Activated B cell treated with CpG ODN at 0.5 μM for 24 hours (primary cell): ENCODE measurements around the gene ADNP. TPM values are rescaled to one million over a fixed set of nuclear protein-coding genes. Genes with fewer than 3 reads are reported as not detected.
"Not testable (repeated sequence)": the region's sequence is repeated elsewhere in the genome, so short reads cannot be mapped to it uniquely, and the experiment has no call there.

Experiments
- ATAC-seq: fragments of 200-7000 bp; cut with Tn5 transposase; one replicate; pipeline ENCODE4 v1.10.0; 2021; ENCODE audit warnings: low read depth, mild to moderate bottlenecking, moderate library complexity
- CTCF ChIA-PET: fragments of 350-600 bp; sonication (Branson Sonifier 250); formaldehyde crosslinking; loops from one replicate; lab custom pipeline; 2021; ENCODE audit warnings: antibody characterized with exemption; lab: Charles Lee
- POLR2A ChIA-PET: fragments of 350-600 bp; sonication (Branson Sonifier 250); formaldehyde crosslinking; loops from one replicate; lab custom pipeline; 2021; ENCODE audit warnings: antibody characterized with exemption; lab: Charles Lee
- DNase-seq: peaks from one replicate; pipeline ENCODE4 v3.0.0; 2022
- H3K27ac Mint-ChIP-seq: one replicate; pipeline ENCODE4 v1.8.0; 2020; ENCODE audit warnings: mixed read lengths
- H3K27me3 Mint-ChIP-seq: one replicate; pipeline ENCODE4 v1.8.0; 2021; ENCODE audit warnings: mixed read lengths
- H3K36me3 Mint-ChIP-seq: one replicate; pipeline ENCODE4 v1.8.0; 2021; ENCODE audit warnings: low read depth, mixed read lengths
- H3K4me1 Mint-ChIP-seq: one replicate; pipeline ENCODE4 v1.8.0; 2021; ENCODE audit warnings: mixed read lengths
- H3K4me3 Mint-ChIP-seq: one replicate; pipeline ENCODE4 v1.8.0; 2020; ENCODE audit warnings: mild to moderate bottlenecking, mixed read lengths
- H3K9me3 Mint-ChIP-seq: one replicate; pipeline ENCODE4 v1.8.0; 2020; ENCODE audit warnings: mixed read lengths
- CTCF ChIP-seq: fragments of 200-600 bp; IDR thresholded peaks from one replicate; pipeline ENCODE4 v1.8.0; 2022; ENCODE audit warnings: antibody characterized with exemption, mild to moderate bottlenecking
- intact Hi-C: fragments of 100-400 bp; cut with micrococcal nuclease; formaldehyde crosslinking; loops from one replicate; pipeline ENCODE4 v1.15.1; 2024
- total RNA-seq: library from RNA; stranded (reverse); gene quantifications from 2 replicates; pipeline ENCODE4 v1.2.3, GENCODE V29; 2022

ADNP gene
- total RNA-seq, 1 donor from 2014 or later = 99.3 TPM

GRCh38 chr20:50887576-50887975 lies 43.7 kb downstream of the ADNP start:
- Mint-ChIP-seq H3K27me3 (no peaks in the 10 kb centered on the region), H3K27ac (peak overlapping the region; percentile 19), H3K9me3 (no peaks in the 10 kb centered on the region), H3K36me3 (peaks cover 67% of the 10 kb centered on the region), H3K4me1 (peaks cover 8% of the 10 kb centered on the region), H3K4me3 (no peak overlapping the region)
- intact Hi-C loops = no loop called here
- DNase-seq (no peak), ATAC-seq (no peak)
- TF ChIP-seq CTCF = no peak
- CTCF ChIA-PET = no interaction called here
- POLR2A ChIA-PET = interaction anchor here (0.5 to 0.6 kb wide), 2 partner anchors 86 to 93 kb away, joined by 3 to 14 read pairs; no protein-coding TSS in a partner anchor

- H3K36me3 Mint-ChIP-seq = peaks cover 63% of the 10 kb centered on the region
- H3K4me3 Mint-ChIP-seq = no peak overlapping the region
- peak; percentile 5 for ATAC-seq
- DNase-seq = no peak
- TF ChIP-seq CTCF = no peak
- ChIA-PET POLR2A (interaction anchor here (1.2 kb wide), 1 partner anchor 96 kb away, joined by 5 read pairs; no protein-coding TSS in a partner anchor), CTCF (no interaction called here)
- peaks cover 2% of the 10 kb centered on the region for H3K4me1 Mint-ChIP-seq
- intact Hi-C loops = no loop called here
- no peak overlapping the region for H3K27ac Mint-ChIP-seq
- no peaks in the 10 kb centered on the region for H3K9me3 Mint-ChIP-seq
- H3K27me3 Mint-ChIP-seq = no peaks in the 10 kb centered on the region
These were observed 45.0 kb downstream of the ADNP start for GRCh38 chr20:50886184-50886790.

DNA sequence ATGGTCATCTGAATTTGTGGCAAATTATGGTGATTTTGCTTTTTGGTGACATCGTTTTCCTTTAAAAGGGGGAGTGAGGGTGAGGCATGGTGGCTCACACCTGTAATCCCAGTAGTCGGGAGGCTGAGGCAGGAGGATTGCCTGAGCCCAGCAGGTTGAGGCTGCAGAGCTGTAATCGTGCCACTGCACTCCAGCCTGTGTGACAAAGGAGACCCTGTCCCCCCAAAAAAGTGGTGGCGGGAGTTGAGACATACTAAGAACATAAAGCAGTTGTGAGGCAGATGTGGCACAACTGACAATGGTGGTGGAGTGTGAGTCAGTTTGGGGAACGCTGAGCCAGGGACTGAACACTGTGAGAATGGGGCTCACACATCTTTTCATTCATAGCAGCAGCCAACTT lies 45.5 kb downstream of the ADNP start:
- CTCF ChIA-PET = no interaction called here
- peaks cover 63% of the 10 kb centered on the region for H3K36me3 Mint-ChIP-seq
- H3K27me3 Mint-ChIP-seq = no peaks in the 10 kb centered on the region
- H3K27ac Mint-ChIP-seq = peak overlapping the region; percentile 37
- peaks cover 2% of the 10 kb centered on the region for H3K4me1 Mint-ChIP-seq
- no peaks in the 10 kb centered on the region for H3K9me3 Mint-ChIP-seq
- no peak for DNase-seq
- H3K4me3 Mint-ChIP-seq = no peak overlapping the region
- POLR2A ChIA-PET = interaction anchor here (1.2 kb wide), 1 partner anchor 95 kb away, joined by 5 read pairs; no protein-coding TSS in a partner anchor
- intact Hi-C loops = no loop called here
- no peak for ATAC-seq
- TF ChIP-seq CTCF = no peak

GRCh38 chr20:50885068-50885467 lies 46.2 kb downstream of the ADNP start:
- TF ChIP-seq CTCF = no peak
- intact Hi-C loops = no loop called here
- H3K4me3 Mint-ChIP-seq = no peak overlapping the region
- CTCF ChIA-PET = interaction anchor here (1.0 kb wide), 1 partner anchor 44 kb away, joined by 3 read pairs; no protein-coding TSS in a partner anchor
- ATAC-seq (no peak), DNase-seq (no peak)
- no peaks in the 10 kb centered on the region for H3K27me3 Mint-ChIP-seq
- POLR2A ChIA-PET = interaction anchor here (0.8 to 0.9 kb wide), 2 partner anchors 46 to 66 kb away, joined by 3 to 5 read pairs; partner anchors contain the start of gene ADNP
- peaks cover 63% of the 10 kb centered on the region for H3K36me3 Mint-ChIP-seq
- no peaks in the 10 kb centered on the region for H3K9me3 Mint-ChIP-seq
- H3K27ac Mint-ChIP-seq = peak overlapping the region; percentile 70
- H3K4me1 Mint-ChIP-seq = peaks cover 2% of the 10 kb centered on the region

DNA sequence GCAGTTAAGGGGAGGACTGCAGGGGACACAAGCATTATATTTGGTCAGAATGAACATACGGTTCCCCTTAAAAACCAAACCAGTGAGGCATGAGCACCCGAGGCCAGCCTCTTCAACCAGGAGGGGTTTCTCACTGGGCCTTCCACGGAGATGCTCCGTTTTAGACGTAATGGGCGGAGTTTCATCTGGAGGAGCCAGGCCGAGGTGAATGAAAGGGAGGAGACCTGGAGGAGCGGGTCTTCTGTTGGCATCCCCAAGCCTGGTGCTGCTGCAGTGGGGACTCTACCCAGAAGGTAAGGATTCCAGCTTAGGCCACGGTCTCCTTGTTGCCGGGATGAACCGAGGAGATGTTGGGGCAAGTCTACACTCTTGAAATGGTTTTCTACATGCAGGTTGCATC lies 47.4 kb downstream of the ADNP start:
- H3K4me1 Mint-ChIP-seq = no peaks in the 10 kb centered on the region
- CTCF ChIA-PET = no interaction called here
- H3K36me3 Mint-ChIP-seq = peaks cover 62% of the 10 kb centered on the region
- no peak overlapping the region for H3K4me3 Mint-ChIP-seq
- DNase-seq = no peak
- intact Hi-C loops = no loop called here
- no peaks in the 10 kb centered on the region for H3K27me3 Mint-ChIP-seq
- TF ChIP-seq CTCF = no peak
- H3K27ac Mint-ChIP-seq = peak overlapping the region; percentile 41
- POLR2A ChIA-PET = no interaction called here
- ATAC-seq = no peak
- no peaks in the 10 kb centered on the region for H3K9me3 Mint-ChIP-seq

DNA sequence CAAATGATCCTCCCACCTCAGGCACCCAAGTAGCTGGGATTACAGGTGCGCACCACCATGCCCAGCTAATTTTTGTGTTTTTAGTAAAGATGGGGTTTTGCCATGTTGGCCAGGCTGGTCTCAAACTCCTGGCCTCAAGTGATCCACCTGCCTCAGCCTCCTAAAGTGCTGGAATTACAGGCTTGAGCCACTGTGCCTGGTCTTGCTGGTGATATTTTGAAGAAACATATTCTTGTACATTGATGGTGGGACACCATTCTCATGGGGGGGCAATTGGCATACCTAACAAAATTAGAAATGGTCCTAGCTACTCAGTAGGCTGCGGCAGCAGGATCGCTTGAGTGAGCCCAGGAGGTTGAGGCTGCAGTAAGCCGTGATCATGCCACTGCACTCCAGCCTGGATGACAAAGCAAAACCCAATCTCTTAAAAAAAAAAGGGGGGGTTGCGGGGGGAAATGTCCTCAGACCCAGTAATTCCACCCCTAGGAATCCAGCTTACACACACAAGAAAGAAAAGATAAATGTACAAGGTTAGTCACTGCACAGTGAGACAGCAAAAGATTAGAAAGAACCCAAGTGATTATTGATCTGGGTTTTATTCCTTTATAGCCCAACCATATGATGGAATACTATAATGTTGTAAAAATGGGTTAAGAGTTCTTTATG lies 49.3 kb downstream of the ADNP start:
- ChIA-PET POLR2A (interaction anchor here (0.5 kb wide), 1 partner anchor 66 kb away, joined by 3 read pairs; no protein-coding TSS in a partner anchor), CTCF (interaction anchor here (0.7 to 1.2 kb wide), 2 partner anchors 87 to 127 kb away, joined by 3 read pairs; no protein-coding TSS in a partner anchor)
- Mint-ChIP-seq H3K36me3 (peaks cover 64% of the 10 kb centered on the region), H3K27ac (peak overlapping the region; percentile 27)
- H3K27me3 Mint-ChIP-seq, ATAC-seq, H3K4me1 Mint-ChIP-seq, H3K9me3 Mint-ChIP-seq, H3K4me3 Mint-ChIP-seq, DNase-seq, intact Hi-C loops: not testable (repeated sequence)
